Activated CD4-positive, alpha-beta T cell treated with anti-CD3 and anti-CD28 coated beads for 1 hour (primary cell): ENCODE measurements around the gene RLF.
A peak's percentile ranks its signal among the peaks of the same experiment; 100 is the strongest.

Experiments
- DNase-seq: peaks from one replicate; pipeline ENCODE4 v3.0.0-alpha.2; 2020

The RLF gene

GRCh38 chr1:40161125-40161887 lies at the start of gene RLF:
TSS of gene RLF (plus strand) at chr1:40161387. CDS start at chr1:40161400, 13 bp downstream.
- DNase-seq: peak; percentile 94

GRCh38 chr1:40114400-40114799 lies 46.8 kb upstream of the RLF start:
- no peak for DNase-seq

GRCh38 chr1:40120128-40120527 lies 41.1 kb upstream of the RLF start:
- no peak for DNase-seq

GRCh38 chr1:40122855-40123254 lies 38.3 kb upstream of the RLF start:
- DNase-seq: no peak

GRCh38 chr1:40130892-40131291 lies 30.3 kb upstream of the RLF start:
- no peak for DNase-seq

- DNase-seq: no peak
Measured at GRCh38 chr1:40132383-40133311, 28.5 kb upstream of the RLF start.

GRCh38 chr1:40133312-40133665 lies 27.9 kb upstream of the RLF start:
- no peak for DNase-seq

GRCh38 chr1:40133839-40134238 lies 27.3 kb upstream of the RLF start:
- DNase-seq: no peak

- DNase-seq: no peak
Measured at GRCh38 chr1:40140211-40140973, 20.8 kb upstream of the RLF start.

- no peak for DNase-seq
Measured at GRCh38 chr1:40141878-40142535, 19.2 kb upstream of the RLF start.

GRCh38 chr1:40143891-40144575 lies 17.2 kb upstream of the RLF start:
- peak; percentile 24 for DNase-seq

GRCh38 chr1:40151457-40152079 lies 9.6 kb upstream of the RLF start:
- no peak for DNase-seq

GRCh38 chr1:40153073-40153770 lies 8.0 kb upstream of the RLF start:
- DNase-seq: no peak

- no peak for DNase-seq
Measured at GRCh38 chr1:40155135-40155534, 6.1 kb upstream of the RLF start.

GRCh38 chr1:40155910-40156309 lies 5.3 kb upstream of the RLF start:
- DNase-seq: no peak

- DNase-seq: no peak
Measured at GRCh38 chr1:40160806-40161124, 422 bp upstream of the RLF start.

GRCh38 chr1:40161888-40162397 lies 756 bp downstream of the RLF start:
- DNase-seq: peak; percentile 15

- no peak for DNase-seq
Measured at GRCh38 chr1:40162753-40163441, 1.7 kb downstream of the RLF start.

GRCh38 chr1:40167317-40167716 lies 6.1 kb downstream of the RLF start:
- DNase-seq: no peak

GRCh38 chr1:40171036-40171435 lies 9.8 kb downstream of the RLF start:
- no peak for DNase-seq
